ENCODE data around the gene RIF1.

DNA sequence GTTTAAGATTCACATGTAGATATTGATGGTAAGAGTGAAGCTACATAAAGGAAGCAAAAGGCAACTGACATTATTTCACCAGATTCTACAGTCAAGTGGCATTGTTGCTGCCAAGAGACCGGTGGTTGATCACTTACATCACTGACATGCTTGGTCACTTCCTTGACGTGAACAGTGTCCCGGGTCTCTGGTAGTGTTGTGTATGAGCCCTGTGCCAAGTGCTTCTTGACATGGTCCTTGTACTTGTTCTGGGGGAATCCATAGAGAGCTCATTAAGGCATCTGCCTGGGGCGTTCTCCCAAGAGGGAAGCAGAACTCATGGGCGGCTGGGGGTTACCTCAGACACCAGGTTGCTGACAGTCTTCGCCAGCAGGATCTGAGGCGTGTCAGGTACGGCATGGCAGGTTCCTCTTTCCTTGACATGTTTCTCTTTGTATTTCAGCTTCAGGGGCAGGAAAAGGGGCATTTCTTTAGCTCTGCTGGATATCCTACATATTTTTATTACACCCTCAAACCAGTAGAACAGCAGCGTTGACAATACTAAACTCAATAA, 116.2 kb downstream of the RIF1 start:
- TF ChIP-seq, protein P1, sequence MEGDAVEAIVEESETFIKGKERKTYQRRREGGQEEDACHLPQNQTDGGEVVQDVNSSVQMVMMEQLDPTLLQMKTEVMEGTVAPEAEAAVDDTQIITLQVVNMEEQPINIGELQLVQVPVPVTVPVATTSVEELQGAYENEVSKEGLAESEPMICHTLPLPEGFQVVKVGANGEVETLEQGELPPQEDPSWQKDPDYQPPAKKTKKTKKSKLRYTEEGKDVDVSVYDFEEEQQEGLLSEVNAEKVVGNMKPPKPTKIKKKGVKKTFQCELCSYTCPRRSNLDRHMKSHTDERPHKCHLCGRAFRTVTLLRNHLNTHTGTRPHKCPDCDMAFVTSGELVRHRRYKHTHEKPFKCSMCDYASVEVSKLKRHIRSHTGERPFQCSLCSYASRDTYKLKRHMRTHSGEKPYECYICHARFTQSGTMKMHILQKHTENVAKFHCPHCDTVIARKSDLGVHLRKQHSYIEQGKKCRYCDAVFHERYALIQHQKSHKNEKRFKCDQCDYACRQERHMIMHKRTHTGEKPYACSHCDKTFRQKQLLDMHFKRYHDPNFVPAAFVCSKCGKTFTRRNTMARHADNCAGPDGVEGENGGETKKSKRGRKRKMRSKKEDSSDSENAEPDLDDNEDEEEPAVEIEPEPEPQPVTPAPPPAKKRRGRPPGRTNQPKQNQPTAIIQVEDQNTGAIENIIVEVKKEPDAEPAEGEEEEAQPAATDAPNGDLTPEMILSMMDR (IDR thresholded peaks at IDR 0.05; ENCODE audit: insufficient read depth, low read length, poor library complexity, severe bottlenecking): no peak
- no peak for TF ChIP-seq EZH2phosphoT487 (conservative IDR thresholded peaks at IDR 0.05; ENCODE audit: low read length)
